Activated CD4-positive, alpha-beta T cell treated with anti-CD3 and anti-CD28 coated beads, Interleukin-2, amount 50 U/mL, for 48 hours (primary cell): Measurements from ENCODE around the gene DNAH17.

ENCODE experiments used
- DNase-seq, 2 experiments: peaks; one replicate each; pipeline ENCODE4 v3.0.0-alpha.2; 2020

The DNAH17 gene

GRCh38 chr17:78428025-78428575, 149.1 kb downstream of the DNAH17 start:
- DNase-seq, result no peak

GRCh38 chr17:78427140-78427539, 150.1 kb downstream of the DNAH17 start:
- no peak for DNase-seq

- no peak for DNase-seq
Measured at GRCh38 chr17:78426293-78426879, 150.8 kb downstream of the DNAH17 start.

DNA sequence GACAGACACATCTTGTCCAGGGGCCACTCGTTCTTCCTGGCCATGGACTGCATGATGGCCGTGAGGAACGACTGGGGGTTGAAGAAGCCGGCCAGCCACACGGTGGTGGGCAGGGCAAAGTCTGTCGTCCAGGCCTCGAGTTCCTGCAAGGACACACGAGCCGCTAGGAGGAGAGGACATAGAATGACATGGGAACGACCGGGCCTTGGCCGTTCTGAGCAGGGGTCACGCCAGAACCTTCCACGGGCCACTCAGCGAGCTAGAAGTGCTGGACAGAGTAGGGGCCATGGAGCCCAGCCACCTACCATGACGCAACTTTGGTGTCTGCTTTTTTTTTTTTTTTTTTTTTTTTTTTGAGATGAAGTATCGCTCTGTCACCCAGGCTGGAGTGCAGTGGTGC, 151.8 kb downstream of the DNAH17 start:
- no peak for DNase-seq

DNA sequence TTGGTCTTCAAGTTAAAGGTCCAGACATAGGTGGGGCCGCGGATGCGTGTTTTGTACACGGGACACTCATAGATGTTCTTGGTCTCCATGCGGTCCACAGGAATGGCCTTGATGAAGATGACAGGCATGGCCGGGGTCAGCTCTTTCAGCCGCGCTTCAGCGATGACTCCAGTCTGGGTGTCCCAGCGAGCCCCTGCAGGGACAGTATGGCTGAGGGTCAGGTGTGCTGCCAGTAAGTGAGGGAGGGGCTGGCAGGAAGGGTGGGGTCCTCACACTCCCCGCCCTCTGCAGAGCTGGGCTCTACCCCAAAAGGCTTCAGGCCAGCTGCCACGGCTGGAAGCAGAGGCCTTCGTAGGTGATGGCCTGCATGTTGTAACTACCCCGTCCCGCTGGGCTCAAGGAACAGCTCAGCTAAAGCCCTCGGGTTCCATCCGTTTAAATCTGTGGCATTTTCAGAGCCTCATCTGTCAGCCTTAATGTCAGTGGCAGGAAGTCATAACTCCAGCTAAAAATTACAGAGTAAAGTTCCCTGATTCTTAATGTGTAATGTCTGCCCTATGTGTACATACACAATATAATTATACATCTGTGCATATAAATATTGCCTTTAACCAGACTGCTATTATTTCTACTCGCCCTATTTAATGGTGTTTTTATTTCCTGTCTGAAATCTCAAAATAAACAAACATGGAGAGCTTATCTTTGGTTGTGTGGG, 153.1 kb downstream of the DNAH17 start:
- DNase-seq, result no peak

GRCh38 chr17:78422872-78423588, 154.2 kb downstream of the DNAH17 start:
- no peak for DNase-seq

DNA sequence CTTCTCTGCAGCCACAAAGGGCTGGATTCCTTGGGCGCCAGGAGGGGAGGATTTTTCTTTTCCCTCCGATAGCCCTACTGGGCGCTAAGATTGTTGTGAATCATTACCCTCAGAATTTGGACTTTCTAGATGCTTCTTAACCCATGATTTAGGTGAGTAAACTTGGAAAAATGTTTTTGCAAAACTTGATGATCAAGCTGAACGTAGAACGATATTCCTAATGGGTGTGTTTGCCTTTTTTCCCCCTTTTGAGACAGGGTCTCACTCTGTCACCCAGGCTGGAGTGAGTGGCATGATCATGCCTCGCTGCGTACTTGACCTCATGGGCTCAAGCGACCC, 155.0 kb downstream of the DNAH17 start:
- DNase-seq, result no peak

GRCh38 chr17:78421534-78422266, 155.5 kb downstream of the DNAH17 start:
- peak; percentile 81 to 84 for DNase-seq

GRCh38 chr17:78421084-78421533, 156.1 kb downstream of the DNAH17 start:
- no peak for DNase-seq

GRCh38 chr17:78419970-78420815, 157.0 kb downstream of the DNAH17 start:
- DNase-seq, result no peak

GRCh38 chr17:78418326-78419026, 158.7 kb downstream of the DNAH17 start:
- DNase-seq, result no peak

DNA sequence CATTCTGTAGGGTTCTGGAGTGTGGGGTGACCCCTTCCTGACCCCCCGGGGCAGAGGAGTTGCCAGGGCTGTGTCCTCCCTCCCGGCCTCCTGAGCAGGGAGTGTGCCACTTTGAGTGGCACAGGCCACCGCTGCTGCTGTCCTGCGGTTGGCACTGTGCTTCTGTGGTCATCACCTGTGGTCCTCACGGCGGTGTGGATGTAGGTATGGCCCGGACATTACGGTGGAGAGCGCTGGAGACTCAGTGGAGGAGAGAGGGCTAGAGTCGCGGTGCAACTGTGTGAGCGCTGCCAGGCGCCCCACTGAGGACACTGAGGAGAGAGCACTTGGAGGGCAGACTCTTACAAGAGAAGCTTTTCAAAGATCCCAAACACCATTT, 159.7 kb downstream of the DNAH17 start:
- DNase-seq, result no peak

DNA sequence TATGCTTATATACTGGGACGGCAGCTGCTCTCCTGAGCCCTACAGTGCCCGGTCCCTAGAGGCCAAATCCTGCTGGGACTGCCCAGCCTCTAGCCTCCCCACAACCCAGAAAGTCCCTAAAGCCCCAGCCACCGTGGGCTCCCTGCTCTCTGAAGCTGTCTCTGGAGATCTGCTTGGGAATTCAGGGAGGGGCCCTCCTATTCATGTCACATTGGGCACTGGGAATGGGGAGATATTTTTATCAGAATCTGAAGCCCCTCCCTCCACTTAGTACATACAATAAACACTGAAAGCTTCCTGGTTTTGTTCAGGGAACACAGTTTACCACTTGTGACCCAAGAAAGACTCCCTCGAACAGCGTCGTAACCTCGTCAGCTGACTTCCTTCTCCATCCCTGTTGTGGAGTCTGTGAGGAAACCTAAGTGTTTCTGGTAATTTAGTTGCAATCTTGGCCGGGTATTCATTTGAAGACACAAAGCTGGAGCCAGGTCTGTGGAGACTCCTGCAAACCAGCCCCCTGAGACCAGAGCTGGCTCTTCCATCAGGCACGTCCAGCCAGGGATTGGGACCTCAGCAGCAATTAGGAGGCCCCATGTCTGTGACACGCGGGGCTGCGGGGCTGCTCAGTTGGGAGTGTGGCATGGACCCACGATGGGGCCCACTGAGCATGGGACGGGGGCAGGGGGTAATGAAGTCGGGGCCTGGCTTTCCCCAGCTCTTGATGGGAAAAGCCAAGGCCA, 160.2 kb downstream of the DNAH17 start:
- DNase-seq, result no peak

- DNase-seq, result no peak
Measured at GRCh38 chr17:78415821-78416711, 161.1 kb downstream of the DNAH17 start.

GRCh38 chr17:78414178-78415162, 162.7 kb downstream of the DNAH17 start:
- peak; percentile 56 to 61 for DNase-seq

DNA sequence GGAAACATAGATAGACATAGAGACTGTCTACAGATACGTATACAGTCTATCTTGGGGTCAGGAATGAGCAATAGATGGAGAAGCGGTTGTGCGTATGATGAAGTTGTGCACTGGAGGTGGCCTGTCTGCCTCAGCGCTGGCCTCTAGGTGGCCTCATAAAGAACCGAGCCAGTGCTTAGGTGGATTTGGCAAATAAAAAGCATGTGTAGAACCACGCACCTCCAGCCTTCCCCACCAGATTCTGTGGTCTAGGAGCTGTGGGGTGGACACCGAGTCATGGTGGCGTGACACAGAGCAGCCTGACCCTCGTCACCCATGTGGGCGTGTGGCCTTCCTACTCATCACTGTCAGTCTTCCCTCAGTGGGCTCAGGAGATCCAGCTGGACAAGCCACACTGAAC, 164.8 kb downstream of the DNAH17 start:
- peak; percentile 50 to 59 for DNase-seq

- no peak for DNase-seq
Measured at GRCh38 chr17:78411241-78411857, 165.8 kb downstream of the DNAH17 start.
